Colonic mucosa (tissue), 4 donors: Measurements from ENCODE around the gene ASCL4. TPM values are rescaled to one million over a fixed set of nuclear protein-coding genes. Genes with fewer than 3 reads are reported as not detected.

Experiments
- DNase-seq: peaks from one replicate; pipeline ENCODE4 v3.0.0-alpha.2; 2020
- H3K27ac ChIP-seq: fragments of 200-600 bp; one replicate; pipeline ENCODE4 v1.8.0; 2021
- H3K27me3 ChIP-seq: fragments of 200-600 bp; one replicate; pipeline ENCODE4 v1.8.0; 2021
- H3K36me3 ChIP-seq: fragments of 200-600 bp; one replicate; pipeline ENCODE4 v1.8.0; 2021
- H3K4me1 ChIP-seq: fragments of 200-600 bp; one replicate; pipeline ENCODE4 v1.8.0; 2021; ENCODE audit warnings: mild to moderate bottlenecking
- H3K4me3 ChIP-seq: fragments of 200-600 bp; one replicate; pipeline ENCODE4 v1.8.0; 2021
- H3K9ac ChIP-seq, 2 donors: one replicate each; pipeline ENCODE4 v1.7.0; 2013; ENCODE audit warnings: control low read depth in 2 of 2, low read depth in 2 of 2, low read length in 2 of 2
- H3K9me3 ChIP-seq: fragments of 200-600 bp; one replicate; pipeline ENCODE4 v1.8.0; 2021
- intact Hi-C: fragments of 100-400 bp; cut with DNase I; formaldehyde crosslinking; loops from one replicate; pipeline ENCODE4 v1.14.1; 2022
- total RNA-seq, 2 donors: library from RNA; stranded (reverse); fragmentation: NEBNext Ultra II Directional in 1 of 2; extraction: Animal tissue kit (Norgen Biotek cat#: 25700) in 1 of 2; gene quantifications; one replicate each; pipeline ENCODE4 v1.2.1, GENCODE V29; 2021
- TF ChIP-seq, protein P1 (sequence below): fragments of 200-600 bp; IDR thresholded peaks from one replicate; pipeline ENCODE4 v1.8.0; 2022; ENCODE audit warnings: antibody characterized with exemption, mild to moderate bottlenecking
- donor health status: healthy.
- donor health status: DM: no; HTN: no; CAD: no.
- donor health status: DM: no; HTN: no; CAD: no.

The ASCL4 gene
- total RNA-seq, 2 donors from 2014 or later = not detected

DNA sequence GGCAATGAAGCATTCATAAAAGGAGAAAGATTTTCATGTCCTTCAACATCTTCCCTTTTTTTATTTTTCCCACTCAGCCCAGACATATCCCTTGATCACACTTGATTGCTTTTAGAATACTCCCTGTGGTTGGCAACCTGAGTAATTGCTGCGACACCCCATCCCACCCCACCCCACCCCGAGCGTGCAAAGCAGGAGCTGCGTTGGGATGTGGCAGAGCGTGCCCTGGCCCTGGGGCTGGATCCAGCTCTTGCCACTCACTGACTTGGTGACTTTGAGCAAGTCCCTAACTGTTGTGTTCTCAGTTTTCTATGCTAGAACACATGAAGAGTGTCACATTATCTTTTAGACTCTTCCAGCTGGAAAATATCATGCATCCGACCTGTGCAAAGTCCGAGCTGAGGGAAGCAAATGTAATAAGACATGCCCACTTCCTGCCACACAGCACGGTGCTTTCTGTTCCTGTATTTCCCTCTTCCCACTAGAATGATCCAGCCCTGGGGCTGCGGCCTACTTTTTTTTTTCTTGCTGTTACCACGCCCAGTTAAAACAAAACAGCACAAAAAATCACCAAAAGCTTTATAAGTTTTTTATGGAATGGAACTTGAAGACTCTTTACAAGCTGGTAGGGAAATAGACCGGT lies 4.0 kb downstream of the ASCL4 start:
- H3K4me1 ChIP-seq = no peaks in the 10 kb centered on the region
- no peak overlapping the region for H3K4me3 ChIP-seq
- intact Hi-C loops = no loop called here
- H3K9ac ChIP-seq = no peak overlapping the region
- TF ChIP-seq, protein P1, sequence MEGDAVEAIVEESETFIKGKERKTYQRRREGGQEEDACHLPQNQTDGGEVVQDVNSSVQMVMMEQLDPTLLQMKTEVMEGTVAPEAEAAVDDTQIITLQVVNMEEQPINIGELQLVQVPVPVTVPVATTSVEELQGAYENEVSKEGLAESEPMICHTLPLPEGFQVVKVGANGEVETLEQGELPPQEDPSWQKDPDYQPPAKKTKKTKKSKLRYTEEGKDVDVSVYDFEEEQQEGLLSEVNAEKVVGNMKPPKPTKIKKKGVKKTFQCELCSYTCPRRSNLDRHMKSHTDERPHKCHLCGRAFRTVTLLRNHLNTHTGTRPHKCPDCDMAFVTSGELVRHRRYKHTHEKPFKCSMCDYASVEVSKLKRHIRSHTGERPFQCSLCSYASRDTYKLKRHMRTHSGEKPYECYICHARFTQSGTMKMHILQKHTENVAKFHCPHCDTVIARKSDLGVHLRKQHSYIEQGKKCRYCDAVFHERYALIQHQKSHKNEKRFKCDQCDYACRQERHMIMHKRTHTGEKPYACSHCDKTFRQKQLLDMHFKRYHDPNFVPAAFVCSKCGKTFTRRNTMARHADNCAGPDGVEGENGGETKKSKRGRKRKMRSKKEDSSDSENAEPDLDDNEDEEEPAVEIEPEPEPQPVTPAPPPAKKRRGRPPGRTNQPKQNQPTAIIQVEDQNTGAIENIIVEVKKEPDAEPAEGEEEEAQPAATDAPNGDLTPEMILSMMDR = no peak
- no peaks in the 10 kb centered on the region for H3K9me3 ChIP-seq
- no peak overlapping the region for H3K27ac ChIP-seq
- no peaks in the 10 kb centered on the region for H3K36me3 ChIP-seq
- peaks cover 21% of the 10 kb centered on the region for H3K27me3 ChIP-seq
- DNase-seq = peak; percentile 50

DNA sequence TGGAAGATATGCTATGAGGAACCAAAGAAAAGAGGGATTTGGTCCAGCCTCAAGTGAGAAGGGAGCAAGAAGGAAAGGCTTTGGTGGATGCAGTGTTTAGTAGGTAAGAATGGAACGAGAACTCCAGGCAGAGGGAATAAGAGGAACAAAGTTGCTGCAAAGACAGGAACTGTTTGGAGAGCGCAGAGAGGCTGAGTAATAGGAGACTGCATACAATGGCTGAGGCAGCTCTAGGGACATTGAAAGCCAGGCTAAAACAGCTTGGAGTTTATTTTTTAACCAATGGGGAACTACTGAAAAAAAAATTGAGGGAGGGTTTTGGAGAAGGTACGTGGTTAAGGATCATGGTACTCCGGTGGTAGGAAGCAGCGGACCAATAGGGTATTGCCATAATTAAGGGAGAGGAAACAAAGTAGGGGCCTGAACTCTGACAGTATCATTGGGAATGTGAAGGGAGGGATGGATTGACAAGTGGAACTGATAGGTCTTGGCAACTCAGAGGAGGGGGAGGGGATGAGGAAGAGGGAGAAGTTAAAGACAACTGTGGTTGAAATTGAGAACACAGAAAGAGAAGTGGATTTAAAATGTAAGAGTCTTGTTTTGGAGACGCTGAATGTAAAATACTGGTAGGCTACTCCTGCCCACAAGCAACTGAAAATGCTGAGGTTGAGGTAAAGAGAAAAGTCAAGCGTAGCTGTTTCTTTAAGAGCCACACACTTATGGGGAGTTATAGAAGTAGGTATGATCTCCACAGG lies 4.8 kb downstream of the ASCL4 start:
- H3K36me3 ChIP-seq = no peaks in the 10 kb centered on the region
- H3K27me3 ChIP-seq = peaks cover 19% of the 10 kb centered on the region
- TF ChIP-seq, protein P1 = no peak
- H3K4me3 ChIP-seq = no peak overlapping the region
- DNase-seq = no peak
- no peaks in the 10 kb centered on the region for H3K9me3 ChIP-seq
- H3K27ac ChIP-seq = no peak overlapping the region
- H3K9ac ChIP-seq = no peak overlapping the region
- intact Hi-C loops = no loop called here
- no peaks in the 10 kb centered on the region for H3K4me1 ChIP-seq

DNA sequence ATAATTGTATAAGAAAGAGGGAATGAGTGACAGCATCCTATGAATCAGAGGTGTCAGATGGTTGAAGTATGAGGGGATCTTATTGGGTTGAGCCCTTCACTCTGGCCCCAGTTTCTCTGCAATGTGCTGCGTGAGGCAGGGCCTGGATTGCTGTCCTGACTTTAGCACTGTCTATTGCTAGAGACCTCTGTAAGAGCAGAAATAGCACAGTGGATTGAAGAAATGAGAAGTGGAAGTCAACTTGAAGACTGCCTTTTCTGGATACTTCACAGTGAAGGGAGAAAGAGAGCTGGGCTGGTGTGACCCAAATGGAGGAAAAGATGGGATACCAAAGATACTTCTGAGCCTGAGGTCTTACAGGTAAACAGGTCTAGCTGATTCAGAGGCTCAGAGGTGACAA lies 5.8 kb downstream of the ASCL4 start:
- H3K9ac ChIP-seq = no peak overlapping the region
- H3K36me3 ChIP-seq = no peaks in the 10 kb centered on the region
- TF ChIP-seq, protein P1 = no peak
- H3K9me3 ChIP-seq = no peaks in the 10 kb centered on the region
- peaks cover 10% of the 10 kb centered on the region for H3K27me3 ChIP-seq
- intact Hi-C loops = no loop called here
- H3K27ac ChIP-seq = no peak overlapping the region
- DNase-seq = no peak
- H3K4me3 ChIP-seq = no peak overlapping the region
- no peaks in the 10 kb centered on the region for H3K4me1 ChIP-seq

DNA sequence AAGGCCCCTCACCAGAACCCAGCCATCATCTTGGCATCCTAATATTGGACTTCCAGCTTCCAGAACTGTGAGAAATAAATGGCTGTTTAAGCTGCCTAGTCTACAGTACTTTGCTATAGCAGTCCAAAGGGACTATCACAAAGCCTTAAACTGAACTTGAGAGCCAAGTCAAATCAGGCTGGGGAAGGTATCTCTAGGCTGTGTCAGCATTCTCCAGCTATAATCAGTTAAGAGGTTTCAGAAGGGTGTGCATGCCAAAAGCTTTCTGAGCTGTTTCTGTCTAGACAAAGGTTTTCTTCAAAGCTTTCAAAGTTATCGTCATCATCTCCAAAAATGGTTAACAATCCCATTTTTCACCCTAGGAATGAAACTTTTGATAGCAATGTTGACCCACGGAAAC lies 7.6 kb downstream of the ASCL4 start:
- Histone ChIP-seq H3K9ac (no peak overlapping the region), H3K36me3 (no peaks in the 10 kb centered on the region), H3K9me3 (no peaks in the 10 kb centered on the region), H3K4me3 (no peak overlapping the region), H3K27me3 (no peaks in the 10 kb centered on the region), H3K27ac (no peak overlapping the region), H3K4me1 (no peaks in the 10 kb centered on the region)
- TF ChIP-seq, protein P1 = no peak
- DNase-seq = no peak
- intact Hi-C loops = no loop called here

DNA sequence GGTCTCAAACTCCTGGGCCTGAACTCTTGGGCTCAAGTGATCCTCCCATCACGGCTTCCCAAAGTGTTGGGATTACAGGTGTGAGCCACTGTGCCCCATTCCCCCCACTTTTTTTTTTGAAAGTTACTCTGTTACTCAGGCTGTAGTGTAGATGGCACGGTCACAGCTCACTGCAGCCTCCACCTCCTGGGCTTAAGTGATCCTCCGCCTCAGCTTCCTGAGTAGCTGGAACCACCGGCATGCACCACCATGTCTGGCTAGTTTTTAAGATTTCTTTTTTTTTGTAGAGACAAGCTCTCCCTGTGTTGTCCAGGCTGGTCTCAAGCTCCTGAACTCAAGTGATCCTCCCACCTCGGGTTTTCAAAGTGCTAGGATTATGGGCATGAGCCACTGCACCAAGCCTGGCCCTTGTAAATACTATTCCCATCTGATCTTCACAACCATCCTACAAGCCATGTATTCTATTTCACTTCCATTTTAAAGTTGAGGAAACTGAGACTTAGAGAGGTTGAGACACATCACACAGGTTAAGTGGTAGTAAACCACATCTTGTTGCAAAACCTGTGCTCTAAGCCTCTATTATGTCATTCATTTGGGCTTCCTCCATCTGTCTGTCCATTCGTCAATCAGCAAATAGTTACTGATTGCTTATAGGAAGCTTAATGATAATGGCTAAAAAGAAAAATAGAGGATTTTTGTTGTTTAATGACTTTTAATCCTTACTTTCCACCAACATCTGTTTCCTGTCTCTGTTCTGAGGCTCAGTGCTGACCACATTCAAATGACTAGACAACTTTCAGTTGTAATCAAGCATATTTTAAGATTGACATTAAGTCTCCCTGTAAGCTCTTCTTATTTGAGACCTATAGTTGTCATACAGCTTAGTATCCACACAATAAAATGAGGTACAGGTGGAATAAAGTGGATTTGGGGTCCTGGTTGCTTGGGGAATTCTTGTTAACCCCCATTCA lies 9.2 kb downstream of the ASCL4 start:
- no peak for DNase-seq
- Histone ChIP-seq H3K4me3 (no peak overlapping the region), H3K4me1 (no peaks in the 10 kb centered on the region), H3K9me3 (no peaks in the 10 kb centered on the region), H3K27ac (no peak overlapping the region), H3K27me3 (no peaks in the 10 kb centered on the region), H3K9ac (no peak overlapping the region), H3K36me3 (no peaks in the 10 kb centered on the region)
- intact Hi-C loops = no loop called here
- TF ChIP-seq, protein P1 = no peak
